HG02759 (cell line): ENCODE results near the gene MUSK.

Source experiments
- ATAC-seq: cut with Tn5 transposase; IDR thresholded peaks from one replicate; pipeline ENCODE4 v1.9.1; 2021; ENCODE audit warnings: mild to moderate bottlenecking, moderate library complexity; ENCODE audit not compliant: unreplicated experiment

The MUSK gene

DNA sequence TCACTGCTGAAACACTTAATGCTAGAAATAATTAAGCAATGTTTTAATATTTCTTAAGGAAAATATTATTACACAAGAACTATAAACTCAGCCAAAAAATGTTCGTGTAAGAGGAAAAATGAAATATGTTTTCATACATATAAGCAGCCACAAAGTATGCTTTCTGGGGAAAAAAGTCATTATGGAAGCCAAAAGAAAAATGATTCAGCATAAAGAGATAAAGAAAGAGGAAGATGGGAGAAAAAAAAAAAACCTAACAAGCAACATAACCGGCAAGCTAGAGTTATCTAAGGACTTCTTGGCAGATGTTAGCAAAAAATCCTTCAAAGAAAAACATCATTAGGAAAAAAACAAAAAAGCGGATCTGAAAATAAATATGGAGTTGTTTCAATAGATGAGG, 179.1 kb downstream of the MUSK start:
- no peak for ATAC-seq

DNA sequence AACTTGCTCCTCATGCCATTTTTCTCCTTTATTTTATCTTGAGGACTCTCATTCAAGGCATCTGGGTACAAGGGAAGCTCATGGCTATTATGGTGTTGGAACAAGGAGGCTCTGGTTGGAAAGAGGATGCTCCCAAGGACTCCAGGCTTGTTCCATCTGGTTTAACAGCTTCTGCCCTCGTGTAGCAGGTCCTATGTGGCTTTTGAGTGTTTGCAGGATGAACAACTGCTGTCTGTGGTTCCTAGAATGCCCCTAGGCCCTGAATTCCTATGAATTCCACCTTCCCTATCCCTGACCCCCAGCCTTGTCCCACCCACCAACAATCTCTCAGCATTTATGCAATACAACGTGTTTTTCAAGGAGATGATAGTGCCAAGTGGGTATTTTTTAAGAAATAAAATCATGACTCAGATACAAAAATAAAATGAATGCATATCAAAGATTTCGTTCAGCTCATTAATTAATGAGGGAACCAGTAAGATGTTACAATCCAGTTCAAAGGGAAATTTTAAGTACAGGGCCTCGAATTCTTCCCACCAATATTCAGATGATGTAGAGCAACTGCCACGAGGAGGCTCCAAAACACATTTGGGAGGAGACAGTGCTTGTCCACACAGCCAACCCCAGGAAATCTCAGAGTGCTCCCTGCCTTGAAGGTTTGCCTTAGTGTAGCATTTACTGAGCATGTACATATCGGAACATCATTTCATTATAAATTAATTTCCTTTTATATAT, 182.0 kb downstream of the MUSK start:
- ATAC-seq, result no peak
